HG03025 (cell line): Measurements from ENCODE around the gene OXER1.
"Not testable (repeated sequence)": the region's sequence is repeated elsewhere in the genome, so short reads cannot be mapped to it uniquely, and the experiment has no call there.

Source experiments
- ATAC-seq: cut with Tn5 transposase; IDR thresholded peaks from one replicate; pipeline ENCODE4 v1.9.1; 2021; ENCODE audit warnings: mild to moderate bottlenecking, moderate library complexity; ENCODE audit not compliant: unreplicated experiment, low FRiP score

The OXER1 gene

GRCh38 chr2:42754021-42754775 is 9.7 kb downstream of the OXER1 start:
- no peak for ATAC-seq

GRCh38 chr2:42752816-42753813 is 10.8 kb downstream of the OXER1 start:
- ATAC-seq, result no peak

GRCh38 chr2:42752314-42752713 is 11.6 kb downstream of the OXER1 start:
- ATAC-seq, result peak; percentile 80

- ATAC-seq, result no peak
Observed at GRCh38 chr2:42748840-42749239, 15.1 kb downstream of the OXER1 start.

- ATAC-seq, result no peak
Observed at GRCh38 chr2:42747422-42747821, 16.5 kb downstream of the OXER1 start.

GRCh38 chr2:42744545-42745082 is 19.3 kb downstream of the OXER1 start:
- no peak for ATAC-seq

- no peak for ATAC-seq
Observed at GRCh38 chr2:42743659-42743990, 20.3 kb downstream of the OXER1 start.

GRCh38 chr2:42742740-42743658 is 20.9 kb downstream of the OXER1 start:
- ATAC-seq, result no peak

- no peak for ATAC-seq
Observed at GRCh38 chr2:42741140-42741539, 22.8 kb downstream of the OXER1 start.

GRCh38 chr2:42736598-42737322 is 27.2 kb downstream of the OXER1 start:
- ATAC-seq, result no peak

GRCh38 chr2:42733852-42734251 is 30.1 kb downstream of the OXER1 start:
- ATAC-seq, result no peak

- ATAC-seq, result not testable (repeated sequence)
Observed at GRCh38 chr2:42731316-42731715, 32.6 kb downstream of the OXER1 start.

- no peak for ATAC-seq
Observed at GRCh38 chr2:42726680-42727079, 37.3 kb downstream of the OXER1 start.

- ATAC-seq, result no peak
Observed at GRCh38 chr2:42725657-42726056, 38.3 kb downstream of the OXER1 start.

GRCh38 chr2:42724886-42725285 is 39.0 kb downstream of the OXER1 start:
- ATAC-seq, result no peak

GRCh38 chr2:42723465-42723864 is 40.5 kb downstream of the OXER1 start:
- no peak for ATAC-seq

- peak; percentile 64 for ATAC-seq
Observed at GRCh38 chr2:42722320-42723190, 41.4 kb downstream of the OXER1 start.

GRCh38 chr2:42721898-42722297 is 42.0 kb downstream of the OXER1 start:
- no peak for ATAC-seq

GRCh38 chr2:42714686-42715085 is 49.2 kb downstream of the OXER1 start:
- ATAC-seq, result no peak
